Stomach (tissue), 4 donors: ENCODE data around the gene ESCO1.
A peak's percentile ranks its signal among the peaks of the same experiment; 100 is the strongest.

Source experiments
- EP300 ChIP-seq: sonication (generic); formaldehyde crosslinking; IDR thresholded peaks from one replicate; pipeline ENCODE4 v1.6.1; 2017; ENCODE audit warnings: antibody characterized with exemption
- POLR2AphosphoS5 ChIP-seq, 3 donors: sonication (generic); formaldehyde crosslinking; IDR thresholded peaks; one replicate each; pipeline ENCODE4 v1.6.1; 2016; ENCODE audit warnings: antibody characterized with exemption in 3 of 3
- TF ChIP-seq, protein P1 (sequence below), 7 experiments: fragments of 450-650 bp in 4 of 7; fragments of 200-600 bp in 3 of 7; sonication (generic) in 3 of 7; IDR thresholded peaks; one replicate each; pipeline ENCODE4 v1.5.1; 2016 to 2019; ENCODE audit warnings: antibody characterized with exemption in 7 of 7, control low read depth in 2 of 7, mild to moderate bottlenecking in 1 of 7

GRCh38 chr18:21600526-21601410 lies at the start of gene ESCO1:
- TF ChIP-seq, protein P1, sequence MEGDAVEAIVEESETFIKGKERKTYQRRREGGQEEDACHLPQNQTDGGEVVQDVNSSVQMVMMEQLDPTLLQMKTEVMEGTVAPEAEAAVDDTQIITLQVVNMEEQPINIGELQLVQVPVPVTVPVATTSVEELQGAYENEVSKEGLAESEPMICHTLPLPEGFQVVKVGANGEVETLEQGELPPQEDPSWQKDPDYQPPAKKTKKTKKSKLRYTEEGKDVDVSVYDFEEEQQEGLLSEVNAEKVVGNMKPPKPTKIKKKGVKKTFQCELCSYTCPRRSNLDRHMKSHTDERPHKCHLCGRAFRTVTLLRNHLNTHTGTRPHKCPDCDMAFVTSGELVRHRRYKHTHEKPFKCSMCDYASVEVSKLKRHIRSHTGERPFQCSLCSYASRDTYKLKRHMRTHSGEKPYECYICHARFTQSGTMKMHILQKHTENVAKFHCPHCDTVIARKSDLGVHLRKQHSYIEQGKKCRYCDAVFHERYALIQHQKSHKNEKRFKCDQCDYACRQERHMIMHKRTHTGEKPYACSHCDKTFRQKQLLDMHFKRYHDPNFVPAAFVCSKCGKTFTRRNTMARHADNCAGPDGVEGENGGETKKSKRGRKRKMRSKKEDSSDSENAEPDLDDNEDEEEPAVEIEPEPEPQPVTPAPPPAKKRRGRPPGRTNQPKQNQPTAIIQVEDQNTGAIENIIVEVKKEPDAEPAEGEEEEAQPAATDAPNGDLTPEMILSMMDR (IDR thresholded peaks at IDR 0.05) = peak in 6 of 7 experiments; percentile 51 to 99 (median 97)
- TF ChIP-seq POLR2AphosphoS5 (IDR thresholded peaks at IDR 0.05) = peak; percentile 89 to 97 (median 96)
- no peak for TF ChIP-seq EP300
